ENCODE results near the gene BANF2.

GRCh38 chr20:17714597-17714996, 14.8 kb downstream of the BANF2 start:
- TF ChIP-seq POLR2AphosphoS5 (IDR thresholded peaks at IDR 0.05; ENCODE audit: low read depth, low read length), result no peak
- no peak for TF ChIP-seq ZNF350 (CRISPR knock-in tag; IDR thresholded peaks at IDR 0.05; ENCODE audit: borderline replicate concordance, low read depth)
- TF ChIP-seq SIN3A (IDR thresholded peaks at IDR 0.05; ENCODE audit: borderline replicate concordance, low read depth, low read length), result no peak
- no peak for TF ChIP-seq ATF2 (CRISPR knock-in tag; IDR thresholded peaks at IDR 0.05)
- no peak for TF ChIP-seq AKNA (CRISPR knock-in tag; IDR thresholded peaks at IDR 0.05; ENCODE audit: borderline replicate concordance)
- TF ChIP-seq CTCF (CRISPR knock-in tag; IDR thresholded peaks at IDR 0.05), result no peak
- no peak for TF ChIP-seq NFE2L2 (IDR thresholded peaks at IDR 0.05; ENCODE audit: low read length)
- TF ChIP-seq ZNF335 (CRISPR knock-in tag; IDR thresholded peaks at IDR 0.05), result no peak
- TF ChIP-seq ZNF33B (CRISPR knock-in tag; IDR thresholded peaks at IDR 0.05), result no peak
- TF ChIP-seq CHD4 (IDR thresholded peaks at IDR 0.05; ENCODE audit: borderline replicate concordance, low read length), result no peak

All from HepG2 (cell line).